Tibial nerve (tissue), 4 donors: Measurements from ENCODE around the gene BNIP5.

Source experiments
- EP300 ChIP-seq, 2 donors: sonication (generic); formaldehyde crosslinking; IDR thresholded peaks; one replicate each; pipeline ENCODE4 v1.6.1; 2017; ENCODE audit warnings: antibody characterized with exemption in 2 of 2, mild to moderate bottlenecking in 1 of 2
- POLR2A ChIP-seq, 2 donors: fragments of 450-650 bp; IDR thresholded peaks; one replicate each; pipeline ENCODE4 v1.6.1; 2017; ENCODE audit warnings: antibody characterized with exemption in 2 of 2, mild to moderate bottlenecking in 2 of 2, moderate library complexity in 2 of 2
- TF ChIP-seq, protein P1 (sequence below), 5 experiments: fragments of 200-600 bp in 3 of 5; fragments of 450-650 bp in 2 of 5; sonication (generic) in 3 of 5; IDR thresholded peaks; one replicate each; pipeline ENCODE4 v1.5.1; 2016 to 2019; ENCODE audit warnings: antibody characterized with exemption in 5 of 5, mild to moderate bottlenecking in 3 of 5, moderate library complexity in 2 of 5

DNA sequence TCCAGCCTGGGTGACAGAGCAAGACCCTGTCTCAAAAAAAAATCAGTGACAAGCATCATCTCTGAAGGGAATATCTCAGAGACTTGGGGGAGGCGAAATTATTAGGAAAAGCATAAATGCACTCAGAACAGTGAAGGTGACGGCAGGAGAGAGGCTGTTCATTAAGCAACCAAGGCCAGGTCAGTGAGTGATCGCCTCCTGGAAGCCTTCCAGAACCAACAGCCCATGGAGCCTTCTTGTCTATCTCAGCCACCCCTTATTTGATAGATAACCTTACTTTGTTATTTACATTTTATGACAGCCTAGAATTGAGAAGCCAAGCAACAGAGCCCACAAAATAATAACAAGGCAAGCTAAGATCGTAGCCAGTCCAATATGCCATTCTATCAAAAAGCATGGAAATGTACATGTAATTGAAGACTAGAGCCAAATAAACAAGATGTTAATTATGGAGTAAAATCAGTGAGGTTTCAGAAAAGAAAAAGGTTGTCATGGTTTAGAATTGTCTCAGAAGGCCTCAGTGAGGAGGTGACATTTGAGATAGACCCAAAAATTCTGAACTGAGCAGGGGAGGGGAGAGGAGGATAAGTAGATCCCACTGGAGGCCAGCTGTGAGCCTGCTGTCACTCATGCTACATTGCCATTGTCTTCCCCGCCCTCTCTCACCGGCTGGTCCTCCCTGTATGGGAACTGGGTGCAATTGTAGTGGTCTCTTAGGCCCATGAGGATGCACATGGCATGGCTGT lies 17.8 kb downstream of the BNIP5 start:
- TF ChIP-seq POLR2A (IDR thresholded peaks at IDR 0.05) (no peak), EP300 (IDR thresholded peaks at IDR 0.05) (no peak)
- TF ChIP-seq, protein P1, sequence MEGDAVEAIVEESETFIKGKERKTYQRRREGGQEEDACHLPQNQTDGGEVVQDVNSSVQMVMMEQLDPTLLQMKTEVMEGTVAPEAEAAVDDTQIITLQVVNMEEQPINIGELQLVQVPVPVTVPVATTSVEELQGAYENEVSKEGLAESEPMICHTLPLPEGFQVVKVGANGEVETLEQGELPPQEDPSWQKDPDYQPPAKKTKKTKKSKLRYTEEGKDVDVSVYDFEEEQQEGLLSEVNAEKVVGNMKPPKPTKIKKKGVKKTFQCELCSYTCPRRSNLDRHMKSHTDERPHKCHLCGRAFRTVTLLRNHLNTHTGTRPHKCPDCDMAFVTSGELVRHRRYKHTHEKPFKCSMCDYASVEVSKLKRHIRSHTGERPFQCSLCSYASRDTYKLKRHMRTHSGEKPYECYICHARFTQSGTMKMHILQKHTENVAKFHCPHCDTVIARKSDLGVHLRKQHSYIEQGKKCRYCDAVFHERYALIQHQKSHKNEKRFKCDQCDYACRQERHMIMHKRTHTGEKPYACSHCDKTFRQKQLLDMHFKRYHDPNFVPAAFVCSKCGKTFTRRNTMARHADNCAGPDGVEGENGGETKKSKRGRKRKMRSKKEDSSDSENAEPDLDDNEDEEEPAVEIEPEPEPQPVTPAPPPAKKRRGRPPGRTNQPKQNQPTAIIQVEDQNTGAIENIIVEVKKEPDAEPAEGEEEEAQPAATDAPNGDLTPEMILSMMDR (IDR thresholded peaks at IDR 0.05): no peak
